H1 (cell line): ENCODE results near the gene JPH3. TPM values are rescaled to one million over a fixed set of nuclear protein-coding genes. Genes with fewer than 3 reads are reported as not detected.

Experiments used
- CTCF ChIA-PET: fragments of 300-600 bp; sonication (Branson Sonifier 250); formaldehyde crosslinking; loops from one replicate; lab custom pipeline; 2021; ENCODE audit not compliant: partially characterized antibody; lab: Charles Lee
- POLR2A ChIA-PET: fragments of 300-600 bp; sonication (Branson Sonifier 250); formaldehyde crosslinking; loops from one replicate; lab custom pipeline; 2021; ENCODE audit warnings: inconsistent platforms; ENCODE audit not compliant: partially characterized antibody; lab: Charles Lee
- DNase-seq, 2 experiments: peaks; one replicate each; pipeline versions ENCODE4 v3.0.0 to v3.0.0-alpha.2; 2010 to 2022; ENCODE audit warnings: low spot score in 2 of 2, low read depth in 1 of 2, mixed read lengths in 1 of 2
- FAIRE-seq: peaks from 2 replicates; lab custom pipeline; 2011; peaks lifted over from hg19 to GRCh38; lab: Jason Lieb, UNC
- H2AFZ ChIP-seq: 2 replicates; pipeline ENCODE4 v1.8.1; 2012; ENCODE audit warnings: low read length, inconsistent platforms
- H2AK5ac ChIP-seq: 2 replicates; pipeline ENCODE4 v1.6.1; 2013; ENCODE audit warnings: low read depth, low read length
- H2BK120ac ChIP-seq: replicated peaks from 2 replicates; pipeline ENCODE3; 2013; ENCODE audit warnings: low read depth, low read length, inconsistent platforms
- H2BK12ac ChIP-seq: 2 replicates; pipeline ENCODE4 v1.6.1; 2013; ENCODE audit warnings: low read depth, low read length
- H2BK15ac ChIP-seq: 2 replicates; pipeline ENCODE4 v1.6.1; 2013; ENCODE audit warnings: low read length
- H2BK20ac ChIP-seq: 2 replicates; pipeline ENCODE4 v1.6.1; 2013; ENCODE audit warnings: low read length
- H2BK5ac ChIP-seq: 2 replicates; pipeline ENCODE4 v1.6.1; 2013; ENCODE audit warnings: low read depth, low read length
- H3K14ac ChIP-seq: 2 replicates; pipeline ENCODE4 v1.6.1; 2013; ENCODE audit warnings: inconsistent platforms; ENCODE audit not compliant: insufficient read length
- H3K18ac ChIP-seq: 2 replicates; pipeline ENCODE4 v1.6.1; 2013; ENCODE audit warnings: low read length; ENCODE audit errors: extremely low read depth
- H3K23ac ChIP-seq: 2 replicates; pipeline ENCODE4 v1.6.1; 2013; ENCODE audit warnings: inconsistent platforms; ENCODE audit not compliant: insufficient read length
- H3K23me2 ChIP-seq: 2 replicates; pipeline ENCODE4 v1.6.1; 2013; ENCODE audit warnings: low read depth, low read length
- H3K27ac ChIP-seq: 2 replicates; pipeline ENCODE4 v1.6.1; 2011; ENCODE audit warnings: low read depth, low read length, inconsistent platforms
- H3K27me3 ChIP-seq, 4 experiments: replicated peaks in 1 of 4; 1 replicate in 1 of 4; 2 replicates in 3 of 4; pipeline versions ENCODE4 v1.6.1 to v1.8.1; 2011 to 2013; ENCODE audit warnings: low read length in 3 of 4, mild to moderate bottlenecking in 3 of 4, inconsistent platforms in 2 of 4, mixed read lengths in 2 of 4, moderate library complexity in 1 of 4; ENCODE audit not compliant: control insufficient read depth in 3 of 4, insufficient read depth in 3 of 4; ENCODE audit errors: extremely low read depth in 1 of 4
- H3K36me3 ChIP-seq, 4 experiments: 2 replicates each; pipeline versions ENCODE4 v1.6.1 to v1.8.1; 2011 to 2013; ENCODE audit warnings: mild to moderate bottlenecking in 4 of 4, low read length in 3 of 4, moderate library complexity in 2 of 4, control low read depth in 1 of 4, inconsistent platforms in 1 of 4; ENCODE audit not compliant: insufficient read depth in 4 of 4, control insufficient read depth in 2 of 4
- H3K4ac ChIP-seq: replicated peaks from 2 replicates; pipeline ENCODE3; 2013; ENCODE audit warnings: low read length, low read depth, mixed read lengths, inconsistent platforms; ENCODE audit not compliant: insufficient read length
- H3K4me1 ChIP-seq, 4 experiments: replicated peaks in 1 of 4; 1 replicate in 1 of 4; 2 replicates in 3 of 4; pipeline versions ENCODE4 v1.6.1 to v1.8.1; 2011 to 2013; ENCODE audit warnings: low read length in 3 of 4, inconsistent platforms in 2 of 4, mixed read lengths in 1 of 4; ENCODE audit not compliant: insufficient read depth in 4 of 4, control insufficient read depth in 3 of 4
- H3K4me2 ChIP-seq, 2 experiments: 2 replicates each; pipeline versions ENCODE4 v1.6.1 to v1.8.1; 2011 to 2013; ENCODE audit warnings: low read depth in 2 of 2, low read length in 2 of 2, control low read depth in 1 of 2, inconsistent platforms in 1 of 2, mild to moderate bottlenecking in 1 of 2; ENCODE audit not compliant: insufficient read depth in 1 of 2
- H3K4me3 ChIP-seq, 4 experiments: fragments of 200-600, 300-600 bp in 1 of 4; sonication (generic), shearing (Covaris generic), sonication (Bioruptor Twin) in 1 of 4; 2 replicates each; pipeline versions ENCODE4 v1.5.1 to v1.8.1; 2011 to 2016; ENCODE audit warnings: low read length in 4 of 4, low read depth in 3 of 4, control low read depth in 2 of 4, inconsistent platforms in 2 of 4, mild to moderate bottlenecking in 2 of 4, mixed read lengths in 1 of 4, moderate library complexity in 1 of 4; ENCODE audit not compliant: insufficient read depth in 2 of 4; ENCODE audit errors: extremely low read depth in 1 of 4
- H3K56ac ChIP-seq: replicated peaks from 2 replicates; pipeline ENCODE3; 2013; ENCODE audit warnings: low read depth, mild to moderate bottlenecking, mixed read lengths, low read length, inconsistent platforms; ENCODE audit not compliant: insufficient read length
- H3K79me1 ChIP-seq: 2 replicates; pipeline ENCODE4 v1.6.1; 2013; ENCODE audit warnings: low read depth, low read length, control low read depth
- H3K79me2 ChIP-seq, 2 experiments: 2 replicates each; pipeline versions ENCODE4 v1.6.1 to v1.8.1; 2012 to 2013; ENCODE audit warnings: low read length in 2 of 2, mild to moderate bottlenecking in 2 of 2, inconsistent platforms in 1 of 2; ENCODE audit not compliant: insufficient read depth in 2 of 2, control insufficient read depth in 1 of 2
- H3K9ac ChIP-seq, 4 experiments: replicated peaks in 1 of 4; 1 replicate in 1 of 4; 2 replicates in 3 of 4; pipeline versions ENCODE4 v1.6.1 to v1.8.1; 2011 to 2013; ENCODE audit warnings: low read depth in 3 of 4, low read length in 3 of 4, control low read depth in 2 of 4, mild to moderate bottlenecking in 2 of 4, moderate library complexity in 2 of 4, inconsistent platforms in 1 of 4; ENCODE audit errors: extremely low read depth in 1 of 4
- H3K9me3 ChIP-seq, 2 experiments: 2 replicates each; pipeline versions ENCODE4 v1.6.1 to v1.8.1; 2012 to 2013; ENCODE audit warnings: mild to moderate bottlenecking in 2 of 2, moderate library complexity in 2 of 2, control low read depth in 1 of 2, inconsistent platforms in 1 of 2, low read depth in 1 of 2, low read length in 1 of 2, mixed read lengths in 1 of 2; ENCODE audit not compliant: insufficient read depth in 2 of 2
- H4K20me1 ChIP-seq, 2 experiments: replicated peaks in 1 of 2; 2 replicates each; pipeline versions ENCODE3 to v1.8.1; 2011 to 2013; ENCODE audit warnings: inconsistent platforms in 2 of 2, low read length in 2 of 2, mild to moderate bottlenecking in 1 of 2; ENCODE audit not compliant: insufficient read depth in 2 of 2, control insufficient read depth in 1 of 2
- H4K5ac ChIP-seq: 2 replicates; pipeline ENCODE4 v1.6.1; 2013; ENCODE audit warnings: low read length, low read depth, mixed read lengths, inconsistent platforms; ENCODE audit not compliant: insufficient read length
- H4K8ac ChIP-seq: 2 replicates; pipeline ENCODE4 v1.8.0; 2013; ENCODE audit warnings: mild to moderate bottlenecking, moderate library complexity, low read length, inconsistent platforms; ENCODE audit not compliant: insufficient read depth; ENCODE audit errors: extremely low read depth
- H4K91ac ChIP-seq: replicated peaks from 2 replicates; pipeline ENCODE3; 2013; ENCODE audit warnings: low read length, mixed read lengths, inconsistent platforms; ENCODE audit not compliant: insufficient read length
- CTCF ChIP-seq, 3 experiments: IDR thresholded peaks; 1 replicate in 2 of 3; 2 replicates in 1 of 3; pipeline versions ENCODE4 v1.5.1 to v1.6.1; 2011; ENCODE audit warnings: low read length in 3 of 3, mild to moderate bottlenecking in 3 of 3, inconsistent platforms in 2 of 3, low read depth in 1 of 3, moderate library complexity in 1 of 3; ENCODE audit not compliant: insufficient read depth in 1 of 3; ENCODE audit errors: control extremely low read depth in 1 of 3
- RAD21 ChIP-seq, 2 experiments: IDR thresholded peaks in 1 of 2; conservative IDR thresholded peaks in 1 of 2; 2 replicates each; pipeline ENCODE4 v1.6.1; 2011; ENCODE audit warnings: low read depth in 2 of 2, low read length in 2 of 2, improper control_type of control experiment in 1 of 2, inconsistent platforms in 1 of 2, mild to moderate bottlenecking in 1 of 2, moderate library complexity in 1 of 2
- SP4 ChIP-seq: IDR thresholded peaks from 2 replicates; pipeline ENCODE4 v1.6.1; 2012; ENCODE audit warnings: low read length, inconsistent platforms
- WGBS, 2 experiments: shearing (Covaris generic) in 1 of 2; methylation state at CpG; one replicate each; pipeline versions ENCODE4 v1.1.6 to v1.1.7; 2013 to 2015; ENCODE audit warnings: low lambda C conversion rate in 2 of 2, mixed read lengths in 2 of 2, inconsistent platforms in 1 of 2, low coverage in 1 of 2, missing lambda C conversion rate in 1 of 2; ENCODE audit not compliant: insufficient replicate concordance in 2 of 2, insufficient coverage in 1 of 2, insufficient read length in 1 of 2; ENCODE audit errors: extremely low coverage in 1 of 2, missing lambda C conversion rate in 1 of 2; 5-methylcytosine and 5-hydroxymethylcytosine counted together
- polyA plus RNA-seq, 7 experiments: library from polyadenylated mRNA; depleted of rRNA in 3 of 7; stranded (reverse) in 5 of 7; unstranded in 2 of 7; fragments of >200 nt in 5 of 7; fragments of 200-250 nt in 2 of 7; gene quantifications; 1 replicate in 5 of 7; 2 replicates in 1 of 7; 4 replicates in 1 of 7; pipeline versions ENCODE4 v1.2.1 to v1.2.3, GENCODE V29; 2011 to 2013; ENCODE audit warnings: missing spikeins in 2 of 7, mixed read lengths in 2 of 7
- total RNA-seq: library from RNA; stranded (reverse); fragmentation: NEBNext Ultra II Directional; extraction: Animal tissue kit (Norgen Biotek cat#: 25700); gene quantifications from 2 replicates; pipeline ENCODE4 v1.2.1, GENCODE V29; 2021

JPH3 gene
- total and polyA plus RNA-seq, 2 of the 8 experiments (the other 6 are each of a cell fraction or from before 2014, with no cell fraction given) = 10.3 to 28.3 TPM

DNA sequence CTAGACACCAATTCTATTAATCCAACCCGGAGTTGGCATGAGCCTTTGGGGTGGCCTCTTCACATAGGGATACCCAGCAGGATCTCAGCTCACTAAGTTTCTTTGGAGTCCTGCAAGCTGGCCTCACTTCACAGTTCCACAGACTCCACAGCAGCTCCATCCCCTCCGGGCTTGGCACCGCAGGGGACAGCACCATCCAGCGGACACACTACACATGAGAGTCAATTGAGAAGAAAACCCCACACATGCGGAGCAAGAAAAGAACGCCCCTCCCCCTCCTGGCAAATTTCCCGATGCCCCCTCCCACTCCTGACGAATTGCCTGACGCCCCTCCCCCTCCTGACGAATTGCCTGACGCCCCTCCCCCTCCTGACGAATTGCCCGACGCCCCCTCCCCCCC, 132.3 kb downstream of the JPH3 start:
- Histone ChIP-seq H3K27me3 (no peaks in the 10 kb centered on the region), H3K23me2 (peaks cover 7% of the 10 kb centered on the region; the same call in 1 of the 2 replicates), H2BK120ac (no peak overlapping the region), H3K79me1 (peaks cover 17% of the 10 kb centered on the region), H3K18ac (no peak overlapping the region), H3K4me3 (no peak overlapping the region), H4K8ac (no peak overlapping the region), H2BK20ac (no peak overlapping the region), H3K36me3 (peaks cover under 1 to 12% (median 6%) of the 10 kb centered on the region in 4 experiments; a peak in 6 of 8 replicates), H4K20me1 (peaks cover 15 to 22% of the 10 kb centered on the region in 2 experiments), H2AFZ (no peak overlapping the region), H3K79me2 (peaks cover 4 to 36% of the 10 kb centered on the region in 2 experiments; a peak in 3 of 4 replicates), H3K9ac (no peak overlapping the region), H4K5ac (no peak overlapping the region), H3K9me3 (no peaks in the 10 kb centered on the region), H3K4me2 (no peak overlapping the region), H3K4me1 (peaks cover 0 to 2% (median under 1%) of the 10 kb centered on the region in 4 experiments; a peak in 2 of 7 replicates), H3K4ac (no peak overlapping the region), H2BK12ac (no peak overlapping the region), H2BK5ac (no peak overlapping the region), H3K27ac (no peak overlapping the region)
- POLR2A ChIA-PET = interaction anchor here (0.8 to 5.4 kb wide), 3 partner anchors 12 to 1530 kb away, joined by 3 to 39 read pairs (median 3); no protein-coding TSS in a partner anchor
- no peak for DNase-seq
- WGBS, 2 experiments = 86% methylated on average over 4 of the region's 14 CpGs; no CpG with 5 or more reads in 1 of the 2 experiments
- CTCF ChIA-PET = interaction anchor here (0.6 to 1.4 kb wide), 9 partner anchors 23 to 409 kb away, joined by 3 to 5 read pairs (median 3); no protein-coding TSS in a partner anchor
- FAIRE-seq = no peak
- TF ChIP-seq SP4 (no peak), CTCF (IDR thresholded peaks at IDR 0.05; ENCODE audit: control extremely low read depth in 1 of 3, insufficient read depth in 1 of 3, low read depth in 1 of 3, low read length in 3 of 3) (peak in 2 of 3 experiments; percentile 3 to 7; a peak in 1 of 4 replicates), RAD21 (IDR thresholded peaks at IDR 0.05 in 1 of 2, conservative IDR thresholded peaks at IDR 0.05 in 1 of 2; ENCODE audit: low read depth in 2 of 2, low read length in 2 of 2) (peak in 1 of 2 experiments; percentile 22; a peak in 1 of 4 replicates)
- TF ChIP-seq, all 59 proteins: peak for 2
- Histone ChIP-seq H4K91ac (no peak overlapping the region), H2BK15ac (no peak overlapping the region), H3K23ac (no peak overlapping the region), H2AK5ac (no peak overlapping the region), H3K56ac (no peak overlapping the region), H3K14ac (no peak overlapping the region)
